ENCODE results near the gene CKB.

DNA sequence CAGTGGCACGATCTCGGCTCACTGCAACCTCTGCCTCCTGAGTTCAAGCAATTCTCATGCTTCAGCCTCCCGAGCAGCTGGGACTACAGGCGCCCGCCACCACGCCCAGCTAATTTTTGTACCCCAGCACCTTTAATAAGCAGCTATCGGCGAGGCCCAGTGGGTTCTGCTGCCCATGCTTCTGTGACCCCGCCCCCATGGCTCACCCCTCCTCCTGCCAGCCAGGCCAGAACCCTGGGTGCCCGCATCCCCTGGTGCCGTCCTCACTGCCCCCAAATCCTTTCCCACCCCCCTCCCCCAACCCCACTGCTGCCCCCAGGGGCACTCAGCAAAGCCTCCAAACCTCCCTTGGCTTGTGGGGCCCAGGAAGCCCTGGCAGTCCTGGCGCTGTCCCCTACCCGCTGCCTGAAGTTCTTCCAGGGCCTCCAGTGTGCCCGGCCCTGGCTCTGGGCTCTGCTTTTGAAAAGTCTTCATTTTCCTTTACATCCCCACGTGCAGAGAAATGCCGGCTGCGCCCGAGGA lies 25.4 kb upstream of the CKB start:
- TF ChIP-seq, protein P1, sequence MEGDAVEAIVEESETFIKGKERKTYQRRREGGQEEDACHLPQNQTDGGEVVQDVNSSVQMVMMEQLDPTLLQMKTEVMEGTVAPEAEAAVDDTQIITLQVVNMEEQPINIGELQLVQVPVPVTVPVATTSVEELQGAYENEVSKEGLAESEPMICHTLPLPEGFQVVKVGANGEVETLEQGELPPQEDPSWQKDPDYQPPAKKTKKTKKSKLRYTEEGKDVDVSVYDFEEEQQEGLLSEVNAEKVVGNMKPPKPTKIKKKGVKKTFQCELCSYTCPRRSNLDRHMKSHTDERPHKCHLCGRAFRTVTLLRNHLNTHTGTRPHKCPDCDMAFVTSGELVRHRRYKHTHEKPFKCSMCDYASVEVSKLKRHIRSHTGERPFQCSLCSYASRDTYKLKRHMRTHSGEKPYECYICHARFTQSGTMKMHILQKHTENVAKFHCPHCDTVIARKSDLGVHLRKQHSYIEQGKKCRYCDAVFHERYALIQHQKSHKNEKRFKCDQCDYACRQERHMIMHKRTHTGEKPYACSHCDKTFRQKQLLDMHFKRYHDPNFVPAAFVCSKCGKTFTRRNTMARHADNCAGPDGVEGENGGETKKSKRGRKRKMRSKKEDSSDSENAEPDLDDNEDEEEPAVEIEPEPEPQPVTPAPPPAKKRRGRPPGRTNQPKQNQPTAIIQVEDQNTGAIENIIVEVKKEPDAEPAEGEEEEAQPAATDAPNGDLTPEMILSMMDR (IDR thresholded peaks at IDR 0.05) = no peak
- TF ChIP-seq POLR2A (IDR thresholded peaks at IDR 0.05) = no peak
